ENCODE results near the gene GRID1.
"Not testable (repeated sequence)": the region's sequence is repeated elsewhere in the genome, so short reads cannot be mapped to it uniquely, and the experiment has no call there.

The GRID1 gene

GRCh38 chr10:86110156-86110786 lies 256.3 kb downstream of the GRID1 start:
- H4K20me1 ChIP-seq (ENCODE audit: insufficient read depth, low read length) = no peaks in the 10 kb centered on the region
- H3K4me2 ChIP-seq (ENCODE audit: low read length) = no peak overlapping the region
- no peak overlapping the region for H3K27ac ChIP-seq (ENCODE audit: low read depth, low read length, poor library complexity, severe bottlenecking)
- H3K9me2 ChIP-seq (ENCODE audit: low read depth, low read length) = no peaks in the 10 kb centered on the region
- peak; percentile 35 for TF ChIP-seq CTCF (IDR thresholded peaks at IDR 0.05; ENCODE audit: low read length)
- TF ChIP-seq EZH2 (IDR thresholded peaks at IDR 0.05; ENCODE audit: borderline replicate concordance, low read length) = no peak
- no peak overlapping the region for H3K9ac ChIP-seq (ENCODE audit: low read length)
- no peaks in the 10 kb centered on the region for H3K36me3 ChIP-seq (ENCODE audit: insufficient read depth, low read length)
- no peaks in the 10 kb centered on the region for H3K79me2 ChIP-seq (ENCODE audit: insufficient read depth, low read length)
- no peaks in the 10 kb centered on the region for H3F3A ChIP-seq (ENCODE audit: insufficient read depth, low read length)
- H3K4me1 ChIP-seq (ENCODE audit: insufficient read depth, low read length, severe bottlenecking) = no peaks in the 10 kb centered on the region
- H2AFZ ChIP-seq (ENCODE audit: low read length) = no peak overlapping the region
- no peaks in the 10 kb centered on the region for H3K27me3 ChIP-seq (ENCODE audit: insufficient read depth, low read length)
- H3K9me3 ChIP-seq (ENCODE audit: low read length) = no peaks in the 10 kb centered on the region
- H3K4me3 ChIP-seq (ENCODE audit: low read depth, low read length, poor library complexity, severe bottlenecking) = no peak overlapping the region

- H3F3A ChIP-seq (ENCODE audit: insufficient read depth, low read length) = no peaks in the 10 kb centered on the region
- no peak for TF ChIP-seq CTCF (IDR thresholded peaks at IDR 0.05; ENCODE audit: low read length)
- TF ChIP-seq EZH2 (IDR thresholded peaks at IDR 0.05; ENCODE audit: borderline replicate concordance, low read length) = no peak
- no peak overlapping the region for H3K9ac ChIP-seq (ENCODE audit: low read length)
- H3K27me3 ChIP-seq (ENCODE audit: insufficient read depth, low read length) = no peaks in the 10 kb centered on the region
- no peak overlapping the region for H2AFZ ChIP-seq (ENCODE audit: low read length)
- no peaks in the 10 kb centered on the region for H3K36me3 ChIP-seq (ENCODE audit: insufficient read depth, low read length)
- no peak overlapping the region for H3K27ac ChIP-seq (ENCODE audit: low read depth, low read length, poor library complexity, severe bottlenecking)
- no peaks in the 10 kb centered on the region for H3K79me2 ChIP-seq (ENCODE audit: insufficient read depth, low read length)
- no peaks in the 10 kb centered on the region for H3K9me2 ChIP-seq (ENCODE audit: low read depth, low read length)
- H4K20me1 ChIP-seq (ENCODE audit: insufficient read depth, low read length) = no peaks in the 10 kb centered on the region
- no peak overlapping the region for H3K4me2 ChIP-seq (ENCODE audit: low read length)
- H3K4me3 ChIP-seq (ENCODE audit: low read depth, low read length, poor library complexity, severe bottlenecking) = no peak overlapping the region
- no peaks in the 10 kb centered on the region for H3K9me3 ChIP-seq (ENCODE audit: low read length)
- no peaks in the 10 kb centered on the region for H3K4me1 ChIP-seq (ENCODE audit: insufficient read depth, low read length, severe bottlenecking)
Observed at GRCh38 chr10:86109421-86109820, 257.2 kb downstream of the GRID1 start.

- no peaks in the 10 kb centered on the region for H3K27me3 ChIP-seq (ENCODE audit: insufficient read depth, low read length)
- no peaks in the 10 kb centered on the region for H3K4me1 ChIP-seq (ENCODE audit: insufficient read depth, low read length, severe bottlenecking)
- no peaks in the 10 kb centered on the region for H3K79me2 ChIP-seq (ENCODE audit: insufficient read depth, low read length)
- no peak for TF ChIP-seq EZH2 (IDR thresholded peaks at IDR 0.05; ENCODE audit: borderline replicate concordance, low read length)
- TF ChIP-seq CTCF (IDR thresholded peaks at IDR 0.05; ENCODE audit: low read length) = no peak
- H3K27ac ChIP-seq (ENCODE audit: low read depth, low read length, poor library complexity, severe bottlenecking) = no peak overlapping the region
- H3F3A ChIP-seq (ENCODE audit: insufficient read depth, low read length) = no peaks in the 10 kb centered on the region
- H3K9me3 ChIP-seq (ENCODE audit: low read length) = no peaks in the 10 kb centered on the region
- H3K36me3 ChIP-seq (ENCODE audit: insufficient read depth, low read length) = no peaks in the 10 kb centered on the region
- H3K4me3 ChIP-seq (ENCODE audit: low read depth, low read length, poor library complexity, severe bottlenecking) = no peak overlapping the region
- H3K9me2 ChIP-seq (ENCODE audit: low read depth, low read length) = no peaks in the 10 kb centered on the region
- no peak overlapping the region for H3K4me2 ChIP-seq (ENCODE audit: low read length)
- H4K20me1 ChIP-seq (ENCODE audit: insufficient read depth, low read length) = no peaks in the 10 kb centered on the region
- no peak overlapping the region for H2AFZ ChIP-seq (ENCODE audit: low read length)
- no peak overlapping the region for H3K9ac ChIP-seq (ENCODE audit: low read length)
Observed at GRCh38 chr10:86108696-86109095, 257.9 kb downstream of the GRID1 start.

- not testable (repeated sequence) for H3K9me2 ChIP-seq (ENCODE audit: low read depth, low read length); H3K4me3 ChIP-seq (ENCODE audit: low read depth, low read length, poor library complexity, severe bottlenecking); H3K36me3 ChIP-seq (ENCODE audit: insufficient read depth, low read length); H3K9me3 ChIP-seq (ENCODE audit: low read length); H4K20me1 ChIP-seq (ENCODE audit: insufficient read depth, low read length); H3F3A ChIP-seq (ENCODE audit: insufficient read depth, low read length); H3K79me2 ChIP-seq (ENCODE audit: insufficient read depth, low read length); H3K9ac ChIP-seq (ENCODE audit: low read length); H3K27ac ChIP-seq (ENCODE audit: low read depth, low read length, poor library complexity, severe bottlenecking); H3K4me2 ChIP-seq (ENCODE audit: low read length); H3K4me1 ChIP-seq (ENCODE audit: insufficient read depth, low read length, severe bottlenecking); H2AFZ ChIP-seq (ENCODE audit: low read length); H3K27me3 ChIP-seq (ENCODE audit: insufficient read depth, low read length)
Observed at GRCh38 chr10:86107611-86108310, 258.8 kb downstream of the GRID1 start.
